ENCODE data around the gene MCU. TPM values are rescaled to one million over a fixed set of nuclear protein-coding genes. Genes with fewer than 3 reads are reported as not detected.

The MCU gene
- polyA plus RNA-seq, 1 donor = 41.6 TPM

GRCh38 chr10:72783410-72783833 is 91.5 kb downstream of the MCU start:
- H3K4me3 ChIP-seq (ENCODE audit: low read length) = no peak overlapping the region
- H3K36me3 ChIP-seq (ENCODE audit: control insufficient read depth, insufficient read depth, low read length) = peaks cover 2% of the 10 kb centered on the region
- H3K27me3 ChIP-seq (ENCODE audit: control insufficient read depth, insufficient read depth, low read length) = no peaks in the 10 kb centered on the region
- no peaks in the 10 kb centered on the region for H3K9me3 ChIP-seq (ENCODE audit: control insufficient read depth, low read depth, low read length)
- DNase-seq = no peak
- H3K27ac ChIP-seq (ENCODE audit: low read length) = no peak overlapping the region
- H3K4me1 ChIP-seq (ENCODE audit: control insufficient read depth, insufficient read depth, low read length) = no peaks in the 10 kb centered on the region
- 100% methylated on average over 1 of the region's 1 CpG for WGBS (ENCODE audit: insufficient coverage, low lambda C conversion rate)

- no peak overlapping the region for H3K4me3 ChIP-seq (ENCODE audit: low read length)
- H3K9me3 ChIP-seq (ENCODE audit: control insufficient read depth, low read depth, low read length) = no peaks in the 10 kb centered on the region
- H3K36me3 ChIP-seq (ENCODE audit: control insufficient read depth, insufficient read depth, low read length) = peaks cover 2% of the 10 kb centered on the region
- H3K27ac ChIP-seq (ENCODE audit: low read length) = peak overlapping the region; percentile 1
- peak; percentile 23 to 36 for DNase-seq
- H3K4me1 ChIP-seq (ENCODE audit: control insufficient read depth, insufficient read depth, low read length) = no peaks in the 10 kb centered on the region
- no peaks in the 10 kb centered on the region for H3K27me3 ChIP-seq (ENCODE audit: control insufficient read depth, insufficient read depth, low read length)
- WGBS (ENCODE audit: insufficient coverage, low lambda C conversion rate) = no CpG with 5 or more reads among the region's 7 CpGs
Measured at GRCh38 chr10:72784551-72785351, 92.8 kb downstream of the MCU start.

GRCh38 chr10:72785409-72785808 is 93.5 kb downstream of the MCU start:
- H3K27ac ChIP-seq (ENCODE audit: low read length) = no peak overlapping the region
- H3K4me1 ChIP-seq (ENCODE audit: control insufficient read depth, insufficient read depth, low read length) = no peaks in the 10 kb centered on the region
- H3K9me3 ChIP-seq (ENCODE audit: control insufficient read depth, low read depth, low read length) = no peaks in the 10 kb centered on the region
- H3K27me3 ChIP-seq (ENCODE audit: control insufficient read depth, insufficient read depth, low read length) = no peaks in the 10 kb centered on the region
- H3K4me3 ChIP-seq (ENCODE audit: low read length) = no peak overlapping the region
- H3K36me3 ChIP-seq (ENCODE audit: control insufficient read depth, insufficient read depth, low read length) = peaks cover 2% of the 10 kb centered on the region
- WGBS (ENCODE audit: insufficient coverage, low lambda C conversion rate) = no CpG with 5 or more reads among the region's 2 CpGs
- DNase-seq = no peak

- no peak overlapping the region for H3K27ac ChIP-seq (ENCODE audit: low read length)
- H3K9me3 ChIP-seq (ENCODE audit: control insufficient read depth, low read depth, low read length) = no peaks in the 10 kb centered on the region
- H3K27me3 ChIP-seq (ENCODE audit: control insufficient read depth, insufficient read depth, low read length) = no peaks in the 10 kb centered on the region
- H3K4me3 ChIP-seq (ENCODE audit: low read length) = no peak overlapping the region
- peaks cover 7% of the 10 kb centered on the region for H3K4me1 ChIP-seq (ENCODE audit: control insufficient read depth, insufficient read depth, low read length)
- WGBS (ENCODE audit: insufficient coverage, low lambda C conversion rate) = 47% methylated on average over 3 of the region's 3 CpGs
- DNase-seq = no peak
- peaks cover 2% of the 10 kb centered on the region for H3K36me3 ChIP-seq (ENCODE audit: control insufficient read depth, insufficient read depth, low read length)
Measured at GRCh38 chr10:72790216-72790990, 98.5 kb downstream of the MCU start.

- H3K27me3 ChIP-seq (ENCODE audit: control insufficient read depth, insufficient read depth, low read length) = no peaks in the 10 kb centered on the region
- H3K27ac ChIP-seq (ENCODE audit: low read length) = no peak overlapping the region
- peaks cover 7% of the 10 kb centered on the region for H3K4me1 ChIP-seq (ENCODE audit: control insufficient read depth, insufficient read depth, low read length)
- 60% methylated on average over 1 of the region's 3 CpGs for WGBS (ENCODE audit: insufficient coverage, low lambda C conversion rate)
- H3K4me3 ChIP-seq (ENCODE audit: low read length) = no peak overlapping the region
- DNase-seq = no peak
- no peaks in the 10 kb centered on the region for H3K9me3 ChIP-seq (ENCODE audit: control insufficient read depth, low read depth, low read length)
- H3K36me3 ChIP-seq (ENCODE audit: control insufficient read depth, insufficient read depth, low read length) = peaks cover 2% of the 10 kb centered on the region
Measured at GRCh38 chr10:72792288-72792687, 100.3 kb downstream of the MCU start.

- Histone ChIP-seq H3K36me3 (ENCODE audit: control insufficient read depth, insufficient read depth, low read length) (no peaks in the 10 kb centered on the region), H3K4me1 (ENCODE audit: control insufficient read depth, insufficient read depth, low read length) (peaks cover 7% of the 10 kb centered on the region)
- WGBS (ENCODE audit: insufficient coverage, low lambda C conversion rate) = no CpG with 5 or more reads among the region's 1 CpG
Measured at GRCh38 chr10:72793752-72794151, 101.8 kb downstream of the MCU start.

GRCh38 chr10:72794260-72794659 is 102.3 kb downstream of the MCU start:
- no peak overlapping the region for H3K27ac ChIP-seq (ENCODE audit: low read length)
- WGBS (ENCODE audit: insufficient coverage, low lambda C conversion rate) = no CpG with 5 or more reads among the region's 2 CpGs
- no peak for DNase-seq
- H3K36me3 ChIP-seq (ENCODE audit: control insufficient read depth, insufficient read depth, low read length) = no peaks in the 10 kb centered on the region
- no peak overlapping the region for H3K4me3 ChIP-seq (ENCODE audit: low read length)
- H3K9me3 ChIP-seq (ENCODE audit: control insufficient read depth, low read depth, low read length) = no peaks in the 10 kb centered on the region
- peaks cover 7% of the 10 kb centered on the region for H3K4me1 ChIP-seq (ENCODE audit: control insufficient read depth, insufficient read depth, low read length)
- no peaks in the 10 kb centered on the region for H3K27me3 ChIP-seq (ENCODE audit: control insufficient read depth, insufficient read depth, low read length)

More at GRCh38 chr10:72793752-72794151, 101.8 kb downstream of the MCU start:
- Histone ChIP-seq H3K27ac (ENCODE audit: low read length) (no peak overlapping the region), H3K27me3 (ENCODE audit: control insufficient read depth, insufficient read depth, low read length) (no peaks in the 10 kb centered on the region), H3K4me3 (ENCODE audit: low read length) (no peak overlapping the region), H3K9me3 (ENCODE audit: control insufficient read depth, low read depth, low read length) (no peaks in the 10 kb centered on the region)
- no peak for DNase-seq

GRCh38 chr10:72796042-72796441 is 104.1 kb downstream of the MCU start:
- Histone ChIP-seq H3K4me3 (ENCODE audit: low read length) (no peak overlapping the region), H3K27ac (ENCODE audit: low read length) (no peak overlapping the region), H3K36me3 (ENCODE audit: control insufficient read depth, insufficient read depth, low read length) (no peaks in the 10 kb centered on the region), H3K27me3 (ENCODE audit: control insufficient read depth, insufficient read depth, low read length) (no peaks in the 10 kb centered on the region), H3K4me1 (ENCODE audit: control insufficient read depth, insufficient read depth, low read length) (peaks cover 7% of the 10 kb centered on the region), H3K9me3 (ENCODE audit: control insufficient read depth, low read depth, low read length) (no peaks in the 10 kb centered on the region)
- no CpG with 5 or more reads among the region's 3 CpGs for WGBS (ENCODE audit: insufficient coverage, low lambda C conversion rate)
- DNase-seq = no peak

- no peaks in the 10 kb centered on the region for H3K36me3 ChIP-seq (ENCODE audit: control insufficient read depth, insufficient read depth, low read length)
- DNase-seq = no peak
- 100% methylated on average over 1 of the region's 4 CpGs for WGBS (ENCODE audit: insufficient coverage, low lambda C conversion rate)
- H3K27ac ChIP-seq (ENCODE audit: low read length) = no peak overlapping the region
- no peaks in the 10 kb centered on the region for H3K27me3 ChIP-seq (ENCODE audit: control insufficient read depth, insufficient read depth, low read length)
- no peaks in the 10 kb centered on the region for H3K9me3 ChIP-seq (ENCODE audit: control insufficient read depth, low read depth, low read length)
- no peak overlapping the region for H3K4me3 ChIP-seq (ENCODE audit: low read length)
- H3K4me1 ChIP-seq (ENCODE audit: control insufficient read depth, insufficient read depth, low read length) = peaks cover 7% of the 10 kb centered on the region
Measured at GRCh38 chr10:72796538-72796937, 104.6 kb downstream of the MCU start.

GRCh38 chr10:72800000-72800740 is 108.2 kb downstream of the MCU start:
- no peaks in the 10 kb centered on the region for H3K27me3 ChIP-seq (ENCODE audit: control insufficient read depth, insufficient read depth, low read length)
- no peak overlapping the region for H3K4me3 ChIP-seq (ENCODE audit: low read length)
- no peaks in the 10 kb centered on the region for H3K9me3 ChIP-seq (ENCODE audit: control insufficient read depth, low read depth, low read length)
- no peaks in the 10 kb centered on the region for H3K36me3 ChIP-seq (ENCODE audit: control insufficient read depth, insufficient read depth, low read length)
- no peaks in the 10 kb centered on the region for H3K4me1 ChIP-seq (ENCODE audit: control insufficient read depth, insufficient read depth, low read length)
- no peak overlapping the region for H3K27ac ChIP-seq (ENCODE audit: low read length)
- WGBS (ENCODE audit: insufficient coverage, low lambda C conversion rate) = no CpG with 5 or more reads among the region's 4 CpGs
- DNase-seq = peak in 1 of 2 donors; percentile 21

Data from large intestine (tissue), 3 donors.